GM18868 (cell line): ENCODE measurements around the gene PACRG.

Source experiments
- ATAC-seq: cut with Tn5 transposase; IDR thresholded peaks from one replicate; pipeline ENCODE4 v1.9.1; 2021; ENCODE audit warnings: mild to moderate bottlenecking, moderate library complexity; ENCODE audit not compliant: unreplicated experiment

PACRG gene

DNA sequence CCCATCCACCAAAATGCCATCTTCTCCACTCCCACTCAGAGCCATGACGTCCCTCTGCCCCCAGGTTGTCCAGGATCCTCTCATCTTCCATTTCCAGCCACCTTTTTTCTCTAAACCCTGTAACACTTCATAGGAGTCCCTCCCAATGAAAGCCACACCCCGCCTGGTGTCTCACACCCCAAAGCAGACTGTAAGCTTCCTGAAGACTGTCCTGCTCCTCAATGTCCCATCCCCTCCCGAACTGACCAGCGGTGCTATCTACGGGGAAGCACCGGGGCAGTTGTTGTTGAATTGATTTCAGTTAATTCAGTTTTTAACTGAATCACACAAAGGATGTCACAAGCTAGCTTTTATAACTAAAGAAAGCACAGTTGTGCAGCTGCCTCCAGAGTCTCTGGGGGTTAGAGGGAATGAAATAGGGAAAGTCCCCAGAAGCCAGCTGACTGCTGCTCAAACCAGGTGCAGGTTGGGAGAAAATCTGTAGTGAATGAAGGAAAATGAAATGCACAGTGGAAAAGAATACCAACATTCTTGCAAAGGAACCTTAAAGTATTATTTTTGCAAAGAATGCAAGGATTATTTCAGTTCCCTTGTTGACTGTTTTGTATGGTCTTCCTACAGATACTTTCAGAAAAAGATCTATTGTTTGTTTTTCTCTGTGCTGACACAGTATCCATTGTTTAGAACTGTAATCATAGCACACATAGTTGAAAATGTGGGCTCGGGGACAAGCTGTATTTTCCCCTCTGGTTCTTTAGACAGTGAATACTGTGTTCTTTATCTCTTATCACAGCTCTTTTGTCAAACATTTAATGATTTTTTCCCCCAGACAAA is 464.1 kb downstream of the PACRG start:
- no peak for ATAC-seq

- no peak for ATAC-seq
These were observed 464.8 kb downstream of the PACRG start for GRCh38 chr6:163192591-163192990.

- no peak for ATAC-seq
These were observed 465.6 kb downstream of the PACRG start for GRCh38 chr6:163193326-163193725.

DNA sequence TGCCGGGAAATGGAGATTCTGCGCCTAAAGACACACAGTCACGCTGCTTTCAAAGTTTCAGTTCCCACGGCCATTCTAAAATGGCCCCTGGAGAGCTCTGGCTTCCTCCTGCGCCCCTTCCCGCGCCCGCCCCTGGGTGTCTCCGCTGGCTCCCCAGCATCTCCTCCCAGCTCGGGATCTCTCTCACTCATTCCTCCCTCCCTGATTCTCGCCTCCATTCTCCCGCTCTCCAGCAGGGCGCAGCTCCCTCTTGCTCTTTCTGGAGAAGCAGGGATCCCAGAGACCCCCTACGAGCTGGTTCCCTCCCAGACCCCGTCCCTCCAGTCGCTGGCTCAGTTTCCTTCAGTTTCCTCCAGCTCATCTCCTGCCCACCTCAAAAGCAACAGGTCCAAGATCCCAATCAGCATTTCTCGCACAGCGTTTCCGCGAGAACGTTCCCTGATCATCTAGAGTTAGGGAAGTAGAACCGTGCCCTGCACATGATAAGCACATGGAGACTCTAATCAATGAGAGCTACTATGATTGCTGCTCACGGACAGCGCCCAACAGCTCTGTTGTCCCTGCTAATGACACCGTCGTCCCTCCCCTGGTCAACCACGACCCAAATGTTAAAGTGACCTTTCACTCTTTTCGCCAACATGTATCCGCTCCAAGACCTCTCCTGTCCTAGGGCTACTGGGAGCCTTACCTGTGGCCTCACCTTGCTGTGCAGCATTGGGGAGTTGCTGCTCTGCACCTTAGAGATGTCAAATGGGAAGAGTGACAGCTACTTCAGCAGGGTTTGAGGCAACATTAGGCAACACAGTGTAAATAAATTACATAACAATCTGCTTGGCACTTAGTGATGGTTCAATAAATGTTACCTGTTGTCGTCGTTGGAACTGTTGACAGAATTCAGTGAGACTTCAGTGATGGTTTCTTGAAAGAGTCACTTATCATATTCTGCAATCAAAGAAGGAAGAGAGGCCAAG is 468.2 kb downstream of the PACRG start:
- no peak for ATAC-seq

DNA sequence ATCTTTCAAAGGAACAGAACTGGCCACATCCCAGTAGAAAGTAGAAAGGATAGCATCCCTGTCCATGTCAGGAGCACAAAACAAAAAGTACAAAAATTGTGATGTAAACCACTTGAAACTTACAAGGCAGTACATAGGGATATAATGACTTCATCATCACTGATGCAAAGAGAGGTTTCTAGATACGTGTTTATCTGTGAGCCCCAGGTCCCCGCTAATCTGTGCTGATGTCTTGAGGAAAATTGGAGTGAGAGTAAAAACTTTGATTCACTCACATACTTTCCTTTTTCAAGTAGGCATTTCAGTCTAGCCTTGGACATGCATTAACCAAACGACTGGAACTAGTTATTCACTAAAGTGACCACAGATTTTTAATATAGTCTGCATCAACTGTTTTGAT is 470.1 kb downstream of the PACRG start:
- ATAC-seq = no peak

- no peak for ATAC-seq
These were observed 470.6 kb downstream of the PACRG start for GRCh38 chr6:163198396-163198795.

DNA sequence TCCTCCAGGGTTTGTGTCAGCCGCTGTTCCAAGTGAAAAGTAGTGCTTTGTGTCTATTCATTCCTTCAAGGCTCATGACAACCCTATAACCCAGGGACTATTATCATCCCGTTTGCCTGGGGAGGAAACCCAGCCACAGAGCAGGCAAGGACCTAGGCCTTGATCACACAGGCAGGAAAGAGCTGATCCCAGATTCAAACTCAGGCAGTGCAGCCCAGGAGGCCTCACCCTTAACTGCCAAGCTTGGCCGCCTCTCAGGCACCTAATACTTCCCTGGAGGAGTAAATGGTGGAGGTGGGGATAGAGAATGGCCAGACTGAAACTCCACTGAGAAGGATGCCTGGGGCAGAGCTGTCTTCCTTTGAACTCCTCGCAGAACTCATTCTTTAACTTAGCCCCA is 471.6 kb downstream of the PACRG start:
- no peak for ATAC-seq

DNA sequence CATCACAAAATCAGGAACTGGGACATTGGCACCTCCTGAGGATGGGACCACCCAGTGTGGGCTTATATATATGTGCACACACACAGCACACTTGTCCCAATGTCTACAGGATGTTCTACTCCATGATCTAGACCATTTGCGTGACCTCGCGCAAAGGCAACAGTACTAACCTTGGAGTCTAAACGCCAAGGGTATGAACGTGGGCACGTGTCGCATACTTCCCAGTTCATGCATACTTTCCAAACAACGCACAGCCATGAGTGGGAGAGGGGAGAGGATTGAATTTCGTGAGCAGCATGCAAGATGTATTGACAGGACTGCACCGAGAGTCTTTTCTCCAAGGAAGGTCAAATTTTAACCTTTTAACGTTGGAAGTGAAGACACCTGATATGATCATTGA is 472.5 kb downstream of the PACRG start:
- no peak for ATAC-seq

DNA sequence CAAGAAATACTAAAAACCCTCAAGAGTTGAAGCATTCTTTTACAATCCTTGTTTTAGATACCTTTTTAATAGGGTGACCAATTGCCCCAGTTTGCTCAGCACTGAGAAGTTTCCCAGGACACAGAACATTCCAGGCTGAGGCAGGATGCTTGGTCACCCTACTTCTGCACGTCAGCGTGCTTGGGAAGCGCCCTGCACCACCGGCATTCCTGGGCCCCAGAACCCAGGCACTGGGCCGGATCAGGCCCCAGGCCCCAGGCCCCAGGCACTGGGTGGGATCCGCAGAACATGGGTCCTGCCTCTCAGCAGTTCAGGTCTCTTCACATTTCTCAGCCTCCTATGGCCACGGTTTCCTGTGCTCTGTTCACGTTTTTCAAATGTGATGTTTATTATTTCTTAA is 472.9 kb downstream of the PACRG start:
- no peak for ATAC-seq

- no peak for ATAC-seq
These were observed 474.1 kb downstream of the PACRG start for GRCh38 chr6:163201855-163202254.

DNA sequence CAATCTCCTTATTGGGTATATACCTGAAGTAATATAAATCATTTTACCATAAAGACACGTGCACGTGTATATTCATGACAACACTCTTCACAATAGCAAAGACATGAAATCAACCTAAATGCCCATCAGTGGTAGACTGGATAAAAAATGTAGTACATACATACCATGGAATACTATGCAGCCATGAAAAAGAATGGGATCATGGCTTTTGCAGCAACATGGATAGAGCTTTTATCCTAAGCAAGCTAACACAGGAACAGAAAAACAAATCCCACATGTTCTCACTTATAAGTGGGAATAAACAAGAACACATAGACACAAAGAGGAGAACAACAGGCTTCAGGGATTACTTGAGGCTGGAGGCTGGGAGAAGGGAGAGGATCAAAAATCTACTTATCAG is 478.4 kb downstream of the PACRG start:
- no peak for ATAC-seq

DNA sequence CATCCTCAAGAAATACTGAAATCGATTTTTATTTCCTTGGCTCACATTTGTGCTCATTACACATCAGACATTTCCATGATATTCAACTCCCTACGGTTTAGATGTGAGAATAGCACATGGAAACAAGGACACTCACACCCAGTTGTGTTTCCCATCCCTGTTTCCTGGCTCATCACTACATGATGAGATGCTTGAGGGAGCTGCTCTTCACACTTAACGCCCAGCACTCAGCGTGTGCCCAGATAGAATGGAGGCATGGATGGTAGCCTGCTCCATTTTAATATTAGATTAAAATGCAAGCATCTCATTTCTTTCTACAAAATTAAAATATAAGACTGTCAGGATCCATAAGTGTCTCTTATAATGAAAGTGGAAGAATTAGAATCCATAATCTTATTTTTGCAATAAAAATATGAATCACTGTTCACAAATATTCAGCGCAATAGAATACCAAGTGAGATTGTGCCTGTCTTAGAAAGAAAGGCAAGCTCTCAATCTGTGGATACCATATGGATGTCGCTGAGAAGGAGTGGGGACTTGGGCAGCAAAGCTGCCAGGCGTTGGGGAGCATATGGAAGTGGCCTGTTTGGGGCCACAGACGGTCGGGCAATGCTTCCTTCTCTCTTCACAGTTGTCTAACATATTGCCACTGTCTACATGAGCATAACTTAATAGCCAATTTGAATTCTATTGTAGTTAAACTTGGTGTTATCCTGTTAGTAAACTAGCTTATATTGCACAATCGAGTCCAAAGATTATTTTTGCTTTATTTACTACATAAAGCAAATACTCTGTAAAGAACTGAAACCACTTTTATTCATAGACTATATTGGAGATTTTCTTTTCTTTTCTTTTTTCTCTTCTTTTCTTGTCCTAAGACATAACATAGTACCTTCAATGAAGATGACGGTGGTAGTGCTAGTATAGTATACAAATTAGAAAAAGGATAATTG is 479.9 kb downstream of the PACRG start:
- ATAC-seq = no peak

DNA sequence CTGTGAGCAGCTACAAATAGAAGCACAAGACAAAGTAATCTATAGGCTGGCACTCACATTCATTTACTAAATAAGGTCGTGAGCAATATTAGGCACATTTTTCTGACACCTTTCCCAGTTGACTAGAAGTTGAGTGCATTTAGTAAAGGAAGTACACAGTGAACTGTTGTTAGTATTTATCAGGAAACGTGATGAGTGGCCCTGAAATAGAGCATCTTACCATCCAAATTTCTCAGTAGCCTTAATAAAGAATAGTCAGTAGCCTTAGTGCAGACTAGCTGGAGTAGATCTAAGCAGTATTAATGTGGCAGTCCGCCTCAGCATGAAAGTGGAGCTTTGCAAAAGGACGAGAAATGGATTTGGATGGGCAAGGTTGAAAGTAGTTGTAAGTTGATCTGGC is 481.2 kb downstream of the PACRG start:
- no peak for ATAC-seq

- no peak for ATAC-seq
These were observed 484.3 kb downstream of the PACRG start for GRCh38 chr6:163212123-163212522.

- ATAC-seq = no peak
These were observed 486.5 kb downstream of the PACRG start for GRCh38 chr6:163214259-163214658.

DNA sequence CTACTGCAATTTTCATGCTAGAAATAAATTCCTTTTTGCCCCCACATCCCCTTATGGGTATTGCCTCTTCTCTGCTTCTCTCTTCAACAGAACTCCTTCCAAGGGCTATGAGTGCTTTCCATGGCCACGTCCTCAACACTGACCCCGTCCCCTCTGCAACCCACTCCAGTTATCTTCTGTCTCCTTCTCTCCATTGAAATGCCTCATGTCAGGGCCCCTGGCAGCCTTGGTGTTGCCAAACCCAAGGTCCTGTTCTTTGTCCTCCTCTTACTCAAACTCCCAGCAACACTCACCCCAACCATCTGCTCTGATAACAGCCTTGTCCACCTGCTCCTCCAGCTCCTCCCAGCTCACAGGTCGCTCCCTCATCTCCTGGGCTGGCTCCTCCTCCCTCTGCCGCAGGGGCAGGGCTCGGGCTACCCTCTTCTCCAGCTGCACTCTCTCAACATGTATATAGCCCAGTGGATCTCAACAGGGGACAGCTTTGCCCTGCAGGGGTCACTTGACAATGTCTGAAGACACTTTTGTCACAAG is 490.7 kb downstream of the PACRG start:
- no peak for ATAC-seq

DNA sequence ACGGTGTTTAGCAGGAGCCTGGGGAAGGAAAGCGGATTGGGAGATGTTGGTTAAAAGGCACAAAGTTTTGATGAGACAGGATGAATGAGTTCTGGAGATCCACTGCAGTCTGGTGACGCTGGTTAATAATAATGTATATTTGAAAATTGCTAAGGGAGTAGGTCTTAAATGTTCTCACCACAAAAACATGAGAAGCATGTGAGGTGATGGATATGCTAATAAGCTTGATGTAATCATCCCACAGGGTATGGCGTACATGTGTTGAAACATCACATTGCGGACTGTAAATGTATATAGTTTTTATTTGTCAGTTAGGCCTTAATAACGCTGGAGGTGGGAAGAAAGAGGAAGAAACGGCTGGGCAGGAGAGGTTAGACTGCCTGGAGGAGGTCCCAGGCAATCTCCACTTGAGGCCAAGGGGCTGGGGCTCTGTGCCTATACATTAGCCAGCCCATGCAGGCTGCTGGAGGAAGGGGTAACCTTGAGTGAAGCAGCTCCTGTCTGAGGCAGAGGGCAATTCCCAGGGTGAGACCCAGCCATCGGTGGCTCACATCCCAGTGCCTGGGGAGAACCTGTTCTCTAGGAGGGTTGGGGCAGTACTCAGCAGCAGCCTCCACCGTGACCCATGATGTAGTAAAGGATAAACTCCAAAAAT is 498.5 kb downstream of the PACRG start:
- no peak for ATAC-seq

GRCh38 chr6:163226836-163227485 is 499.2 kb downstream of the PACRG start:
- no peak for ATAC-seq

DNA sequence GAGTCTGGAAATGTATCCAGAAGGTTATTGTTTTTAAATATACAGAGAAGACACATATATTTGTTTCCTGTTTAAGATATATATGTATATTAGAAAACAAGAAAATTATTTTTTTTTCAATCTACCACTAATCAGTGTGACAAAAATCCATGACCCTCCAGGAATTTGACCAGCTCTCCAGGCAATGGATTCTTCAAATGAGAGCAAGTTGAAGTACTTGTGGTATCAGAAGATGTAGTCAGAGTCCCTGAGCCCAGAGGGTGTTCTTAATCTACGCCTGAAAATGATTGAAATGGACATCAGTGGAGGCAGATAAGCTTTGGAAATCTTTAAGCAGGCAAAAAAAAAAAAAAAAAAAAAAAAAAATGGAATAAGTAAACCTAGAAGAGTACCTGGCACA is 500.3 kb downstream of the PACRG start:
- no peak for ATAC-seq
